Endothelial cell of umbilical vein (primary cell): Measurements from ENCODE around the gene BCAN. TPM values are rescaled to one million over a fixed set of nuclear protein-coding genes. Genes with fewer than 3 reads are reported as not detected.

Experiments
- BruUV-seq: library from RNA; stranded (reverse); fragments of 400-500 nt; replicated peaks from 2 replicates; lab custom pipeline; 2021; lab: Mats Ljungman, UMichigan
- CTCF ChIA-PET: fragments of 300-600, 350-600 bp; sonication (Branson Sonifier 250); formaldehyde crosslinking; loops from one replicate; lab custom pipeline; 2021; ENCODE audit warnings: antibody characterized with exemption, inconsistent platforms; lab: Charles Lee
- POLR2A ChIA-PET: fragments of 300-600, 350-600 bp; sonication (Branson Sonifier 250); formaldehyde crosslinking; loops from one replicate; lab custom pipeline; 2021; ENCODE audit warnings: antibody characterized with exemption, inconsistent platforms; lab: Charles Lee
- DNase-seq: peaks from one replicate; pipeline ENCODE4 v3.0.0-alpha.2; 2011; ENCODE audit warnings: low read depth, low spot score
- FAIRE-seq: peaks from 2 replicates; lab custom pipeline; 2011; peaks lifted over from hg19 to GRCh38; lab: Jason Lieb, UNC
- H2AFZ ChIP-seq: 2 replicates; pipeline ENCODE4 v1.6.0; 2012; ENCODE audit warnings: low read depth, low read length, control low read depth, inconsistent platforms
- H3K27ac ChIP-seq: 2 replicates; pipeline ENCODE4 v1.5.1; 2011; ENCODE audit warnings: low read depth, mild to moderate bottlenecking, control low read depth, low read length, moderate library complexity; ENCODE audit not compliant: insufficient read depth
- H3K27me3 ChIP-seq, 2 experiments: 2 replicates each; pipeline versions ENCODE4 v1.6.0 to v1.6.1; 2011; ENCODE audit warnings: low read length in 2 of 2, mixed read lengths in 1 of 2; ENCODE audit not compliant: control insufficient read depth in 2 of 2, insufficient read depth in 2 of 2
- H3K36me3 ChIP-seq, 2 experiments: 2 replicates in 1 of 2; 3 replicates in 1 of 2; pipeline ENCODE4 v1.5.1; 2011; ENCODE audit warnings: low read length in 2 of 2, mild to moderate bottlenecking in 1 of 2, moderate library complexity in 1 of 2; ENCODE audit not compliant: control insufficient read depth in 2 of 2, insufficient read depth in 2 of 2; ENCODE audit errors: extremely low read depth in 1 of 2
- H3K4me1 ChIP-seq: 3 replicates; pipeline ENCODE4 v1.5.1; 2011; ENCODE audit warnings: mild to moderate bottlenecking, low read length; ENCODE audit not compliant: control insufficient read depth, insufficient read depth; ENCODE audit errors: extremely low read depth
- H3K4me2 ChIP-seq: 2 replicates; pipeline ENCODE4 v1.6.1; 2011; ENCODE audit warnings: low read length, control low read depth, mixed read lengths; ENCODE audit not compliant: insufficient read depth
- H3K4me3 ChIP-seq, 3 experiments: fragments of 200-600 bp in 1 of 3; sonication (generic), shearing (Covaris generic) in 1 of 3; replicated peaks in 1 of 3; 2 replicates each; pipeline ENCODE4 v1.5.1; 2011 to 2016; ENCODE audit warnings: control low read depth in 3 of 3, low read length in 3 of 3, mild to moderate bottlenecking in 2 of 3, inconsistent platforms in 1 of 3, low read depth in 1 of 3, moderate library complexity in 1 of 3; ENCODE audit not compliant: insufficient read depth in 1 of 3
- H3K79me2 ChIP-seq: 2 replicates; pipeline ENCODE4 v1.6.0; 2012; ENCODE audit warnings: low read length, inconsistent platforms; ENCODE audit not compliant: control insufficient read depth, insufficient read depth
- H3K9ac ChIP-seq: replicated peaks from 2 replicates; pipeline ENCODE3; 2011; ENCODE audit warnings: low read length, control low read depth; ENCODE audit not compliant: insufficient read depth; ENCODE audit errors: extremely low read depth
- H3K9me1 ChIP-seq: replicated peaks from 3 replicates; pipeline ENCODE4 v1.6.0; 2011; ENCODE audit warnings: mild to moderate bottlenecking, low read length; ENCODE audit not compliant: control insufficient read depth, insufficient read depth; ENCODE audit errors: extremely low read depth
- H3K9me3 ChIP-seq: replicated peaks from 2 replicates; pipeline ENCODE4 v1.5.1; 2012; ENCODE audit warnings: low read length, inconsistent platforms; ENCODE audit not compliant: control insufficient read depth, insufficient read depth
- H4K20me1 ChIP-seq: replicated peaks from 2 replicates; pipeline ENCODE3; 2011; ENCODE audit warnings: mild to moderate bottlenecking, low read length; ENCODE audit not compliant: control insufficient read depth, insufficient read depth; ENCODE audit errors: extremely low read depth
- CTCF ChIP-seq, 2 donors: IDR thresholded peaks; 1 replicate in 1 of 2; 2 replicates in 1 of 2; pipeline ENCODE4 v1.5.1; 2011; ENCODE audit warnings: low read length in 2 of 2, mild to moderate bottlenecking in 2 of 2, moderate library complexity in 2 of 2, control low read depth in 1 of 2, inconsistent platforms in 1 of 2, low read depth in 1 of 2; ENCODE audit not compliant: insufficient read depth in 1 of 2; ENCODE audit errors: extremely low read depth in 1 of 2
- EZH2 ChIP-seq: IDR thresholded peaks from 2 replicates; pipeline ENCODE4 v1.6.1; 2012; ENCODE audit warnings: borderline replicate concordance, low read depth, mild to moderate bottlenecking, moderate library complexity, low read length, inconsistent platforms; ENCODE audit not compliant: severe bottlenecking
- FOS ChIP-seq: IDR thresholded peaks from 2 replicates; pipeline ENCODE4 v1.6.1; 2011; ENCODE audit warnings: mild to moderate bottlenecking, low read length, moderate library complexity, borderline replicate concordance; ENCODE audit not compliant: insufficient read depth
- GATA2 ChIP-seq: IDR thresholded peaks from 2 replicates; pipeline ENCODE4 v1.7.0; 2011; ENCODE audit warnings: low read depth, mild to moderate bottlenecking, moderate library complexity, mixed read lengths, low read length; ENCODE audit not compliant: insufficient read length, insufficient read depth
- JUN ChIP-seq: IDR thresholded peaks from 2 replicates; pipeline ENCODE4 v1.6.1; 2011; ENCODE audit warnings: borderline replicate concordance, low read depth; ENCODE audit not compliant: insufficient read length, insufficient read depth
- MAX ChIP-seq: IDR thresholded peaks from 2 replicates; pipeline ENCODE4 v1.6.1; 2011; ENCODE audit not compliant: insufficient read depth, insufficient read length
- MYC ChIP-seq: IDR thresholded peaks from one replicate; pipeline ENCODE4 v1.6.1; 2011; ENCODE audit warnings: mild to moderate bottlenecking, low read depth, low read length
- POLR2A ChIP-seq: IDR thresholded peaks from 2 replicates; pipeline ENCODE4 v1.6.1; 2012; ENCODE audit warnings: low read depth, mild to moderate bottlenecking, control low read depth, low read length
- POLR2AphosphoS5 ChIP-seq: IDR thresholded peaks from 2 replicates; pipeline ENCODE4 v1.6.1; 2012; ENCODE audit warnings: low read depth, mild to moderate bottlenecking, control low read depth, low read length, moderate library complexity; ENCODE audit not compliant: insufficient read depth
- dilution Hi-C: fragments of 300-500 bp; cut with MboI; formaldehyde crosslinking; loops from one replicate; pipeline ENCODE4 v1.15.0; 2019; ENCODE audit warnings: low sequenced_read_pairs; ENCODE audit not compliant: extremely low pct_ligation_motif_present
- intact Hi-C: fragments of 100-400 bp; cut with micrococcal nuclease; formaldehyde crosslinking; loops from one replicate; pipeline ENCODE4 v1.10.0; 2022
- polyA plus RNA-seq, 4 experiments: library from polyadenylated mRNA; depleted of rRNA in 3 of 4; stranded (reverse) in 3 of 4; unstranded in 1 of 4; fragments of >200 nt; gene quantifications; 2 replicates each; pipeline versions ENCODE4 v1.2.1 to v1.2.3, GENCODE V29; 2011 to 2012; ENCODE audit warnings: missing spikeins in 1 of 4
- total RNA-seq: library from RNA; stranded (reverse); gene quantifications from 2 replicates; pipeline ENCODE4 v1.2.3, GENCODE V29; 2021

BCAN gene
- total and polyA plus RNA-seq, 2 donors (not counting 3 experiments of a cell fraction or from before 2014, with no cell fraction given), result 0.15 TPM; not detected in 1

GRCh38 chr1:156644146-156644545, 2.2 kb downstream of the BCAN start:
- DNase-seq, result no peak
- no peak for TF ChIP-seq MYC
- TF ChIP-seq MAX, result no peak
- no peak for TF ChIP-seq CTCF (IDR thresholded peaks at IDR 0.05; ENCODE audit: extremely low read depth in 1 of 2, insufficient read depth in 1 of 2, low read depth in 1 of 2, low read length in 2 of 2)
- TF ChIP-seq POLR2AphosphoS5, result no peak
- TF ChIP-seq JUN, result no peak
- TF ChIP-seq FOS, result no peak
- TF ChIP-seq POLR2A, result no peak
- TF ChIP-seq EZH2, result no peak
- TF ChIP-seq GATA2, result no peak
- Histone ChIP-seq H3K36me3 (no peaks in the 10 kb centered on the region), H3K9me3 (no peaks in the 10 kb centered on the region), H3K9me1 (no peaks in the 10 kb centered on the region), H3K4me3 (no peak overlapping the region), H3K9ac (no peak overlapping the region), H2AFZ (no peak overlapping the region), H3K4me2 (no peak overlapping the region), H4K20me1 (no peaks in the 10 kb centered on the region), H3K79me2 (no peaks in the 10 kb centered on the region), H3K27ac (no peak overlapping the region), H3K4me1 (no peaks in the 10 kb centered on the region), H3K27me3 (peaks cover 78 to 83% of the 10 kb centered on the region in 2 experiments)
- FAIRE-seq, result no peak
- ChIA-PET CTCF (interaction anchor here (1.1 to 3.2 kb wide), 6 partner anchors 13 to 82 kb away, joined by 3 to 20 read pairs (median 8); partner anchors contain the start of gene NES), POLR2A (no interaction called here)
- BruUV-seq, result no TSS peak
- dilution Hi-C loops, result no loop called here
- intact Hi-C loops, result no loop called here
